ENCODE measurements around the gene ANKRD42. TPM values are rescaled to one million over a fixed set of nuclear protein-coding genes. Genes with fewer than 3 reads are reported as not detected.

Gene ANKRD42
- total RNA-seq, 4 donors from 2014 or later, result 11.8 to 13.0 (median 12.6) TPM

DNA sequence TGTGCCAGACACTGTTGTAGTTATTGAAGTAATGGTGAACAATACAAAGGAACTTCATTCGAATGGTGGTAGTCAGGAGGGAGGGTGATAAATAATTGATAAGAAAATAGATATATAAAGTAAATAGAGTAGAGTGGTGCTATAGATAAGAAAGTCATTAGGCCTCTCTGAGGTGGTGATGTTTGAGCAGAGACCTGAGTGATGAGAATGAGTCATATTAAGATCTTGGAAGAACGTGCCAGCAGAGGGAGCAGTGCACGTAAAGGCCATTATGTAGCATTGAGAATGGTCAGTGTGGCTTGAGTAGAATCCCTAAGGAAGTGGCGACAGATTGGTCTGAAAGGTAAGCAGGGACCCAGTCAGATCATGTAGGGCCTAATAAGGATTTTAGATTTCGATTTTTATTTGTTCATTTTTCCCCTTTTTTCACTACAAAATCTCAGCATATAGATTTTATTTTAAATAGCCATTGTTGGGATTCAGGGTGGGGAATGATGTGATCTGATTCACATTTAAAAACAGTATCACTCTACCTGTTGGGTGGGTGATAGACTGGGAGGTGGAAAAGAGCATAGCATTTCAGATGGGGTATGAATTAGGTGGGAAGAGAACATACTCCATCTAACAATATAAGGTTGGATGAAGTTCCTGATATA is 47.9 kb downstream of the ANKRD42 start:
- Histone ChIP-seq H3K27ac (replicated peaks in 1 of 4) (no peak overlapping the region), H3K4me3 (no peak overlapping the region), H3K4me1 (no peaks in the 10 kb centered on the region), H3K36me3 (peaks cover 0 to 3% (median 0%) of the 10 kb centered on the region in 4 donors), H3K9me3 (no peaks in the 10 kb centered on the region), H3K27me3 (no peaks in the 10 kb centered on the region)
- intact Hi-C loops (cut with DNase I), result loop anchor here (10.0 kb wide), 1 partner anchor 527 kb away; no protein-coding TSS in a partner anchor
- 39% methylated on average over 5 of the region's 5 CpGs for WGBS
- no peak for TF ChIP-seq POLR2AphosphoS5 (IDR thresholded peaks at IDR 0.05)
- TF ChIP-seq, protein P1, sequence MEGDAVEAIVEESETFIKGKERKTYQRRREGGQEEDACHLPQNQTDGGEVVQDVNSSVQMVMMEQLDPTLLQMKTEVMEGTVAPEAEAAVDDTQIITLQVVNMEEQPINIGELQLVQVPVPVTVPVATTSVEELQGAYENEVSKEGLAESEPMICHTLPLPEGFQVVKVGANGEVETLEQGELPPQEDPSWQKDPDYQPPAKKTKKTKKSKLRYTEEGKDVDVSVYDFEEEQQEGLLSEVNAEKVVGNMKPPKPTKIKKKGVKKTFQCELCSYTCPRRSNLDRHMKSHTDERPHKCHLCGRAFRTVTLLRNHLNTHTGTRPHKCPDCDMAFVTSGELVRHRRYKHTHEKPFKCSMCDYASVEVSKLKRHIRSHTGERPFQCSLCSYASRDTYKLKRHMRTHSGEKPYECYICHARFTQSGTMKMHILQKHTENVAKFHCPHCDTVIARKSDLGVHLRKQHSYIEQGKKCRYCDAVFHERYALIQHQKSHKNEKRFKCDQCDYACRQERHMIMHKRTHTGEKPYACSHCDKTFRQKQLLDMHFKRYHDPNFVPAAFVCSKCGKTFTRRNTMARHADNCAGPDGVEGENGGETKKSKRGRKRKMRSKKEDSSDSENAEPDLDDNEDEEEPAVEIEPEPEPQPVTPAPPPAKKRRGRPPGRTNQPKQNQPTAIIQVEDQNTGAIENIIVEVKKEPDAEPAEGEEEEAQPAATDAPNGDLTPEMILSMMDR (IDR thresholded peaks at IDR 0.05), result peak; percentile 30 to 55 (median 38)
- DNase-seq (ENCODE audit: extremely low spot score), result no peak

DNA sequence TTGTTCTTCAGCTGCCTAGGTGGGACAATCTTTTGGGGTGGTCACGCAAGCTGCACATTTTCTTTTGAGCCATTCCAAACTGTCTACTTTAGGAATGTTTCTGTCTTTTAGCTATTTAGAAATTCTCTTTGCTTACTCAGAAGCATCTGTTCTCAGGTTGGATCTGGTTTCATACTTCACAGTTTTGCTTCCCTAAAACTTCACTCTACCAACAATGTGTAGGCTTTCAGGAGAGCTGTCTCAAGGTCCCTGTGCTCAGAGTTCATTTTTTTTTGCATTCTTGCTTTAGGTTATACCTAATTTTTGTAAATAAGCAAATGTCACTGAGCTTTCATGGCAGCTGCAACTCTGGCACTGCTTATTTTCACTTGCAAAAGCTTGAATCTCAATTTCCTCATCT is 55.9 kb downstream of the ANKRD42 start:
- intact Hi-C loops (cut with DNase I), result loop anchor here (2.0 to 10.0 kb wide), 2 partner anchors 343 to 535 kb away; no protein-coding TSS in a partner anchor
- DNase-seq (ENCODE audit: extremely low spot score), result no peak
- Histone ChIP-seq H3K4me3 (no peak overlapping the region), H3K27me3 (no peaks in the 10 kb centered on the region), H3K27ac (replicated peaks in 1 of 4) (no peak overlapping the region), H3K36me3 (peaks cover 0 to 13% (median 0%) of the 10 kb centered on the region in 4 donors), H3K4me1 (peaks cover 0 to 5% (median 1%) of the 10 kb centered on the region in 4 donors), H3K9me3 (no peaks in the 10 kb centered on the region)
- 89% methylated on average over 1 of the region's 1 CpG for WGBS
- TF ChIP-seq EP300 (IDR thresholded peaks at IDR 0.05), result no peak
- TF ChIP-seq, protein P1 (IDR thresholded peaks at IDR 0.05), result no peak
- no peak for TF ChIP-seq POLR2A (IDR thresholded peaks at IDR 0.05; ENCODE audit: low read depth)
- no peak for TF ChIP-seq POLR2AphosphoS5 (IDR thresholded peaks at IDR 0.05)

DNA sequence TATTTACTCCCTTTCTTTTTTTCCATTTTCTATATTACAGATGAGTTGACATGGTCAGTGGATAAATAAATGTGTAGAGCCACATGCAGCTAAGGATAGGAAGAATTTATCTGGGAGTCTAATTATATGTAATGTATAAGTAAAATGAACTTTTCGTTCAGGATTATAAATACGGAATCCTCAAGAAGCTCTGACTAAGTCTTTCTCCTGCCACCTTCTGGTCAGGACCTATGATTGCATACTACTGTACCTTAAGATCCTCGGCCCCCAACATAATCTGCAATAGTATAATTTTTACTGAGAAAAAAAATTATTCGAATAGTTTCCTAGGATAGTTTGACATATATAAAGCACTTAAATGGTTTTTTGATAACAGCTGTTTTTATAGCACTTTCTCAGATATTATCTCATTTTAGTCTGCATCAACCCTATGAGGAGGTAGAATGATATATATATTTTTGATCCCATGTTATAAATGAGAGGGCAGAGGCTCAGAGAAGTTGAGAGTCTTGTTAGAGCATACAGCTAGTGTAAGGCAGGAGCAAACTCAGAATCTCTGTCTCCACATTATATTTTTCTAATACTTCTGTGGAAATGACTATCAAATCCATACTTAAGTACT is 56.6 kb downstream of the ANKRD42 start:
- Histone ChIP-seq H3K4me1 (peaks cover 0 to 5% (median 1%) of the 10 kb centered on the region in 4 donors), H3K27me3 (no peaks in the 10 kb centered on the region), H3K9me3 (no peaks in the 10 kb centered on the region), H3K27ac (replicated peaks in 1 of 4) (no peak overlapping the region), H3K4me3 (no peak overlapping the region), H3K36me3 (peaks cover 0 to 20% (median 0%) of the 10 kb centered on the region in 4 donors)
- DNase-seq (ENCODE audit: extremely low spot score), result no peak
- TF ChIP-seq, protein P1 (IDR thresholded peaks at IDR 0.05), result peak; percentile 50 to 68 (median 55)
- no peak for TF ChIP-seq POLR2AphosphoS5 (IDR thresholded peaks at IDR 0.05)
- intact Hi-C loops (cut with DNase I), result loop anchor here (2.0 to 10.0 kb wide), 2 partner anchors 343 to 535 kb away; no protein-coding TSS in a partner anchor
- WGBS, result 11% methylated on average over 4 of the region's 4 CpGs

DNA sequence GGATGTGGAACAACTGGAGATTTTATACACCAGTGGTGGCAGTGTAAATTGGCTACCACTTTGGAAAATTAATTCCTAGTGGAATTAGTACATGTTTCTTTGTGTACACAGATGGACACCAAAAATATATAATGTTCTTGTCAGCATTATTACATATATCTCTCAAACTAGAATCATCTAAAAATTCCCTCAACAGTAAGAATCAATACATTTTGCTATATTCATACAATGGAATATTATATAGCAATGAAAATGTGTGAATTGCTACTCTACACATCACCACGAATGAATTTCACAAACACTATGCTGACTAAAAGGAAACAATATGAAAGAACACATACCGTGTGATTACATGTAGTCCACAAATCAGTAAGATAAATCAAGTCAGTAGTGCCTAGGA is 58.8 kb downstream of the ANKRD42 start:
- Histone ChIP-seq H3K4me1 (peaks cover 0 to 5% (median 1%) of the 10 kb centered on the region in 4 donors), H3K4me3 (no peak overlapping the region), H3K27me3 (no peaks in the 10 kb centered on the region), H3K27ac (replicated peaks in 1 of 4) (no peak overlapping the region), H3K9me3 (no peaks in the 10 kb centered on the region), H3K36me3 (peaks cover 0 to 19% (median 4%) of the 10 kb centered on the region in 4 donors)
- WGBS, result 96% methylated on average over 2 of the region's 2 CpGs
- intact Hi-C loops (cut with DNase I), result no loop called here
- TF ChIP-seq POLR2AphosphoS5 (IDR thresholded peaks at IDR 0.05), result no peak
- TF ChIP-seq, protein P1 (IDR thresholded peaks at IDR 0.05), result no peak
- TF ChIP-seq POLR2A (IDR thresholded peaks at IDR 0.05; ENCODE audit: low read depth), result no peak
- no peak for TF ChIP-seq EP300 (IDR thresholded peaks at IDR 0.05)
- no peak for DNase-seq (ENCODE audit: extremely low spot score)

Measured in esophagus muscularis mucosa (tissue), 4 donors.